GM13976 (cell line): Measurements from ENCODE around the gene CFAP57.

Source experiments
- DNase-seq: peaks from one replicate; pipeline ENCODE4 v3.0.0; 2012; ENCODE audit warnings: low spot score
- CTCF ChIP-seq: IDR thresholded peaks from 2 replicates; pipeline ENCODE4 v1.5.1; 2012; ENCODE audit warnings: borderline replicate concordance, mild to moderate bottlenecking; ENCODE audit not compliant: insufficient read depth; ENCODE audit errors: extremely low read depth, missing control alignments, control extremely low read depth
- in situ Hi-C: fragments of 300-500 bp; cut with MboI; formaldehyde crosslinking; loops from one replicate; pipeline ENCODE4 v1.12.0; 2022; ENCODE audit warnings: low sequenced_read_pairs, mixed read lengths, inconsistent platforms; ENCODE audit not compliant: unreplicated experiment

Gene CFAP57

GRCh38 chr1:43232074-43232473, 59.9 kb downstream of the CFAP57 start:
- no peak for TF ChIP-seq CTCF
- no peak for DNase-seq
- in situ Hi-C loops: loop anchor here (25.0 kb wide), 2 partner anchors 130 to 705 kb away; partner anchors contain the start of genes ARTN, CDC20, ELOVL1 and IPO13

- in situ Hi-C loops: loop anchor here (25.0 kb wide), 2 partner anchors 130 to 705 kb away; partner anchors contain the start of genes ARTN, CDC20, ELOVL1 and IPO13
- no peak for TF ChIP-seq CTCF
These were observed 60.4 kb downstream of the CFAP57 start for GRCh38 chr1:43232482-43232881.

GRCh38 chr1:43233631-43234030, 61.5 kb downstream of the CFAP57 start:
- no peak for TF ChIP-seq CTCF
- in situ Hi-C loops: loop anchor here (25.0 kb wide), 2 partner anchors 129 to 704 kb away; partner anchors contain the start of genes ARTN, CDC20, ELOVL1 and IPO13
- DNase-seq: no peak

More at GRCh38 chr1:43232482-43232881, 60.4 kb downstream of the CFAP57 start:
- no peak for DNase-seq

- in situ Hi-C loops: loop anchor here (25.0 kb wide), 2 partner anchors 128 to 703 kb away; partner anchors contain the start of genes ARTN, CDC20, ELOVL1 and IPO13
- TF ChIP-seq CTCF: no peak
- no peak for DNase-seq
These were observed 62.1 kb downstream of the CFAP57 start for GRCh38 chr1:43234267-43234666.

GRCh38 chr1:43235040-43235439, 62.9 kb downstream of the CFAP57 start:
- DNase-seq: no peak
- in situ Hi-C loops: loop anchor here (25.0 kb wide), 2 partner anchors 127 to 702 kb away; partner anchors contain the start of genes ARTN, CDC20, ELOVL1 and IPO13
- TF ChIP-seq CTCF: no peak

- DNase-seq: no peak
- in situ Hi-C loops: loop anchor here (25.0 kb wide), 2 partner anchors 127 to 702 kb away; partner anchors contain the start of genes ARTN, CDC20, ELOVL1 and IPO13
- TF ChIP-seq CTCF: no peak
These were observed 63.5 kb downstream of the CFAP57 start for GRCh38 chr1:43235451-43236121.
